ENCODE results near the gene SLFN12L. TPM values are rescaled to one million over a fixed set of nuclear protein-coding genes. Genes with fewer than 3 reads are reported as not detected.

The SLFN12L gene
- total and polyA plus RNA-seq, 9 of the 15 experiments (the other 6 are each of a cell fraction or from before 2014, with no cell fraction given), result 0.04 to 0.31 (median 0.08) TPM; not detected in 3

GRCh38 chr17:35515027-35515426 is 22.5 kb downstream of the SLFN12L start (continued):
- TF ChIP-seq, protein P1, sequence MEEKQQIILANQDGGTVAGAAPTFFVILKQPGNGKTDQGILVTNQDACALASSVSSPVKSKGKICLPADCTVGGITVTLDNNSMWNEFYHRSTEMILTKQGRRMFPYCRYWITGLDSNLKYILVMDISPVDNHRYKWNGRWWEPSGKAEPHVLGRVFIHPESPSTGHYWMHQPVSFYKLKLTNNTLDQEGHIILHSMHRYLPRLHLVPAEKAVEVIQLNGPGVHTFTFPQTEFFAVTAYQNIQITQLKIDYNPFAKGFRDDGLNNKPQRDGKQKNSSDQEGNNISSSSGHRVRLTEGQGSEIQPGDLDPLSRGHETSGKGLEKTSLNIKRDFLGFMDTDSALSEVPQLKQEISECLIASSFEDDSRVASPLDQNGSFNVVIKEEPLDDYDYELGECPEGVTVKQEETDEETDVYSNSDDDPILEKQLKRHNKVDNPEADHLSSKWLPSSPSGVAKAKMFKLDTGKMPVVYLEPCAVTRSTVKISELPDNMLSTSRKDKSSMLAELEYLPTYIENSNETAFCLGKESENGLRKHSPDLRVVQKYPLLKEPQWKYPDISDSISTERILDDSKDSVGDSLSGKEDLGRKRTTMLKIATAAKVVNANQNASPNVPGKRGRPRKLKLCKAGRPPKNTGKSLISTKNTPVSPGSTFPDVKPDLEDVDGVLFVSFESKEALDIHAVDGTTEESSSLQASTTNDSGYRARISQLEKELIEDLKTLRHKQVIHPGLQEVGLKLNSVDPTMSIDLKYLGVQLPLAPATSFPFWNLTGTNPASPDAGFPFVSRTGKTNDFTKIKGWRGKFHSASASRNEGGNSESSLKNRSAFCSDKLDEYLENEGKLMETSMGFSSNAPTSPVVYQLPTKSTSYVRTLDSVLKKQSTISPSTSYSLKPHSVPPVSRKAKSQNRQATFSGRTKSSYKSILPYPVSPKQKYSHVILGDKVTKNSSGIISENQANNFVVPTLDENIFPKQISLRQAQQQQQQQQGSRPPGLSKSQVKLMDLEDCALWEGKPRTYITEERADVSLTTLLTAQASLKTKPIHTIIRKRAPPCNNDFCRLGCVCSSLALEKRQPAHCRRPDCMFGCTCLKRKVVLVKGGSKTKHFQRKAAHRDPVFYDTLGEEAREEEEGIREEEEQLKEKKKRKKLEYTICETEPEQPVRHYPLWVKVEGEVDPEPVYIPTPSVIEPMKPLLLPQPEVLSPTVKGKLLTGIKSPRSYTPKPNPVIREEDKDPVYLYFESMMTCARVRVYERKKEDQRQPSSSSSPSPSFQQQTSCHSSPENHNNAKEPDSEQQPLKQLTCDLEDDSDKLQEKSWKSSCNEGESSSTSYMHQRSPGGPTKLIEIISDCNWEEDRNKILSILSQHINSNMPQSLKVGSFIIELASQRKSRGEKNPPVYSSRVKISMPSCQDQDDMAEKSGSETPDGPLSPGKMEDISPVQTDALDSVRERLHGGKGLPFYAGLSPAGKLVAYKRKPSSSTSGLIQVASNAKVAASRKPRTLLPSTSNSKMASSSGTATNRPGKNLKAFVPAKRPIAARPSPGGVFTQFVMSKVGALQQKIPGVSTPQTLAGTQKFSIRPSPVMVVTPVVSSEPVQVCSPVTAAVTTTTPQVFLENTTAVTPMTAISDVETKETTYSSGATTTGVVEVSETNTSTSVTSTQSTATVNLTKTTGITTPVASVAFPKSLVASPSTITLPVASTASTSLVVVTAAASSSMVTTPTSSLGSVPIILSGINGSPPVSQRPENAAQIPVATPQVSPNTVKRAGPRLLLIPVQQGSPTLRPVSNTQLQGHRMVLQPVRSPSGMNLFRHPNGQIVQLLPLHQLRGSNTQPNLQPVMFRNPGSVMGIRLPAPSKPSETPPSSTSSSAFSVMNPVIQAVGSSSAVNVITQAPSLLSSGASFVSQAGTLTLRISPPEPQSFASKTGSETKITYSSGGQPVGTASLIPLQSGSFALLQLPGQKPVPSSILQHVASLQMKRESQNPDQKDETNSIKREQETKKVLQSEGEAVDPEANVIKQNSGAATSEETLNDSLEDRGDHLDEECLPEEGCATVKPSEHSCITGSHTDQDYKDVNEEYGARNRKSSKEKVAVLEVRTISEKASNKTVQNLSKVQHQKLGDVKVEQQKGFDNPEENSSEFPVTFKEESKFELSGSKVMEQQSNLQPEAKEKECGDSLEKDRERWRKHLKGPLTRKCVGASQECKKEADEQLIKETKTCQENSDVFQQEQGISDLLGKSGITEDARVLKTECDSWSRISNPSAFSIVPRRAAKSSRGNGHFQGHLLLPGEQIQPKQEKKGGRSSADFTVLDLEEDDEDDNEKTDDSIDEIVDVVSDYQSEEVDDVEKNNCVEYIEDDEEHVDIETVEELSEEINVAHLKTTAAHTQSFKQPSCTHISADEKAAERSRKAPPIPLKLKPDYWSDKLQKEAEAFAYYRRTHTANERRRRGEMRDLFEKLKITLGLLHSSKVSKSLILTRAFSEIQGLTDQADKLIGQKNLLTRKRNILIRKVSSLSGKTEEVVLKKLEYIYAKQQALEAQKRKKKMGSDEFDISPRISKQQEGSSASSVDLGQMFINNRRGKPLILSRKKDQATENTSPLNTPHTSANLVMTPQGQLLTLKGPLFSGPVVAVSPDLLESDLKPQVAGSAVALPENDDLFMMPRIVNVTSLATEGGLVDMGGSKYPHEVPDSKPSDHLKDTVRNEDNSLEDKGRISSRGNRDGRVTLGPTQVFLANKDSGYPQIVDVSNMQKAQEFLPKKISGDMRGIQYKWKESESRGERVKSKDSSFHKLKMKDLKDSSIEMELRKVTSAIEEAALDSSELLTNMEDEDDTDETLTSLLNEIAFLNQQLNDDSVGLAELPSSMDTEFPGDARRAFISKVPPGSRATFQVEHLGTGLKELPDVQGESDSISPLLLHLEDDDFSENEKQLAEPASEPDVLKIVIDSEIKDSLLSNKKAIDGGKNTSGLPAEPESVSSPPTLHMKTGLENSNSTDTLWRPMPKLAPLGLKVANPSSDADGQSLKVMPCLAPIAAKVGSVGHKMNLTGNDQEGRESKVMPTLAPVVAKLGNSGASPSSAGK (IDR thresholded peaks at IDR 0.05), result no peak
- TF ChIP-seq MEF2A (IDR thresholded peaks at IDR 0.05; ENCODE audit: control insufficient read depth, low read depth, low read length) (no peak), EP300 (IDR thresholded peaks at IDR 0.05; ENCODE audit: low read length) (no peak), MED1 (CRISPR knock-in tag; IDR thresholded peaks at IDR 0.05; ENCODE audit: borderline replicate concordance) (no peak), ZBTB7A (IDR thresholded peaks at IDR 0.05; ENCODE audit: borderline replicate concordance, control insufficient read depth, low read depth, low read length) (no peak), ZNF79 (CRISPR knock-in tag; IDR thresholded peaks at IDR 0.05; ENCODE audit: low read depth) (no peak), ZNF184 (CRISPR knock-in tag; IDR thresholded peaks at IDR 0.05) (no peak), ZNF696 (CRISPR knock-in tag; conservative IDR thresholded peaks at IDR 0.05) (no peak), RNF2 (IDR thresholded peaks at IDR 0.05) (peak; percentile 69; the same call in 1 of the 2 replicates), XRCC4 (IDR thresholded peaks at IDR 0.05; ENCODE audit: extremely low read depth, insufficient read depth, insufficient read length) (no peak)
- TF ChIP-seq, protein P2, sequence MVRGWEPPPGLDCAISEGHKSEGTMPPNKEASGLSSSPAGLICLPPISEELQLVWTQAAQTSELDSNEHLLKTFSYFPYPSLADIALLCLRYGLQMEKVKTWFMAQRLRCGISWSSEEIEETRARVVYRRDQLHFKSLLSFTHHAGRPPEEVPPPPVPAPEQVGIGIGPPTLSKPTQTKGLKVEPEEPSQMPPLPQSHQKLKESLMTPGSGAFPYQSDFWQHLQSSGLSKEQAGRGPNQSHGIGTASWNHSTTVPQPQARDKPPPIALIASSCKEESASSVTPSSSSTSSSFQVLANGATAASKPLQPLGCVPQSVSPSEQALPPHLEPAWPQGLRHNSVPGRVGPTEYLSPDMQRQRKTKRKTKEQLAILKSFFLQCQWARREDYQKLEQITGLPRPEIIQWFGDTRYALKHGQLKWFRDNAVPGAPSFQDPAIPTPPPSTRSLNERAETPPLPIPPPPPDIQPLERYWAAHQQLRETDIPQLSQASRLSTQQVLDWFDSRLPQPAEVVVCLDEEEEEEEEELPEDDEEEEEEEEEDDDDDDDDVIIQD (CRISPR knock-in tag; IDR thresholded peaks at IDR 0.05), result no peak

Measured in K562 (cell line).